GM13976 (cell line): ENCODE results near the gene CAPS.

Experiments
- DNase-seq: peaks from one replicate; pipeline ENCODE4 v3.0.0; 2012; ENCODE audit warnings: low spot score
- in situ Hi-C: fragments of 300-500 bp; cut with MboI; formaldehyde crosslinking; loops from one replicate; pipeline ENCODE4 v1.12.0; 2022; ENCODE audit warnings: low sequenced_read_pairs, mixed read lengths, inconsistent platforms; ENCODE audit not compliant: unreplicated experiment
- TF ChIP-seq, protein P1 (sequence below): IDR thresholded peaks from 2 replicates; pipeline ENCODE4 v1.5.1; 2012; ENCODE audit warnings: borderline replicate concordance, mild to moderate bottlenecking; ENCODE audit not compliant: insufficient read depth; ENCODE audit errors: extremely low read depth, missing control alignments, control extremely low read depth

Gene CAPS

DNA sequence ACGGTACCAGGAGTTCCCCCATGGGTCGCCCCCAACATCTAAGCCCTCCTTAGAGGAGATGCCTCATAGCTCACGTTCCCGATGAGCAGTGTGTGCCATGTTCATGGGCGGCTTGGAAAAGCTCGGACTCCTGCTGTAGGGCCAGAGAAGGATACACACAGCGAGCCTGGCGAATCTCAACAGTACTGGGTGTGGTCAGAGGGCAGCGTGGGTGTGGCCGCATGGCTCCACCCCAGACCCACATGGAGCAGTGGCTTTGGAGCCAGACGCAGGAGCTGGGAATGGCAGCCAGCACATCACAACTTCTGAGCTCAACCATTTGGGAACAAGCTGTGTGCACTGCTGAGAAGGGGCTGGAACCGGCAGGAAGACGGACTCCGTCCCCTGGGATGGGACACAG lies 15.6 kb downstream of the CAPS start:
- TF ChIP-seq, protein P1, sequence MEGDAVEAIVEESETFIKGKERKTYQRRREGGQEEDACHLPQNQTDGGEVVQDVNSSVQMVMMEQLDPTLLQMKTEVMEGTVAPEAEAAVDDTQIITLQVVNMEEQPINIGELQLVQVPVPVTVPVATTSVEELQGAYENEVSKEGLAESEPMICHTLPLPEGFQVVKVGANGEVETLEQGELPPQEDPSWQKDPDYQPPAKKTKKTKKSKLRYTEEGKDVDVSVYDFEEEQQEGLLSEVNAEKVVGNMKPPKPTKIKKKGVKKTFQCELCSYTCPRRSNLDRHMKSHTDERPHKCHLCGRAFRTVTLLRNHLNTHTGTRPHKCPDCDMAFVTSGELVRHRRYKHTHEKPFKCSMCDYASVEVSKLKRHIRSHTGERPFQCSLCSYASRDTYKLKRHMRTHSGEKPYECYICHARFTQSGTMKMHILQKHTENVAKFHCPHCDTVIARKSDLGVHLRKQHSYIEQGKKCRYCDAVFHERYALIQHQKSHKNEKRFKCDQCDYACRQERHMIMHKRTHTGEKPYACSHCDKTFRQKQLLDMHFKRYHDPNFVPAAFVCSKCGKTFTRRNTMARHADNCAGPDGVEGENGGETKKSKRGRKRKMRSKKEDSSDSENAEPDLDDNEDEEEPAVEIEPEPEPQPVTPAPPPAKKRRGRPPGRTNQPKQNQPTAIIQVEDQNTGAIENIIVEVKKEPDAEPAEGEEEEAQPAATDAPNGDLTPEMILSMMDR, result no peak
- in situ Hi-C loops, result no loop called here
- DNase-seq, result no peak

DNA sequence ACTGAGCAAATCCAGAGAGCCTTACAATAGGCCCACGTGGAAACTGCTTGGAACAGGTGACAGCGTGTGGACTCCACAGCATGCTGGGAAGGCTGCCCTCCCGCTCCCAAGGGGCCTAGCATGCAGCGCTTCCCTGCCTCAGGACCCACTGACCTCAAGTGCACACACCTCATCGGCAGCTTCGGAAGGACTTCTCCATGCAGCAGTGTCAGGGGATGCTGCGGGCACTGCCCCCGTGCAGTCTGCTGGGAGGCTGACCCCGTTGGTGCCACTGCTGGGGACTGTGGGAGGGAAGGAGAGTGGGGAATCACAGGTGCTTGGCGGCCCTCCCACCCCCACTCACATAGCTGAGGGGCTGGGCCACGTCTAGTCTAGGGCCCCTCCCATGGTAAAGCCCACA lies 17.2 kb downstream of the CAPS start:
- TF ChIP-seq, protein P1, result no peak
- DNase-seq, result no peak
- in situ Hi-C loops, result no loop called here

DNA sequence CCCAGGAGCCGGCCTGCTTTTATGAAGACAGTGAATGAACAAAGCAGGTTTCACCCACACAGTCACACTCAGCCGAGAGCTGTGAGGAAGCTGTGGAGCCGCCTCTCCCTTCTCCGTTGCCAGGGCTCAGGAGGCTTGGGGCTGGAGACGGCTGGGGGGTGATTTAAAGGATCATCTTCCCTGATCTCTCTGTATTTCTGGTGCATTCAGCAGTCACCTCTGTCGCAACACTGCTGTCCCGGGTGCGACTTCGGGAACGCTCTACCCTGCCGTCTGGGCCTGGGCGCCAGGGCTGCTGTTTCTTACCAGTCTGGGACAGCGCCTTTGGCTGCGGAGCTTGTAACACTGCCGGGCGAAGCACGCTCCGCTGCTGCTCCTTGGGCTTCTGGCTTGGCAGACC lies 18.1 kb downstream of the CAPS start:
- DNase-seq, result no peak
- TF ChIP-seq, protein P1, result no peak
- in situ Hi-C loops, result no loop called here

DNA sequence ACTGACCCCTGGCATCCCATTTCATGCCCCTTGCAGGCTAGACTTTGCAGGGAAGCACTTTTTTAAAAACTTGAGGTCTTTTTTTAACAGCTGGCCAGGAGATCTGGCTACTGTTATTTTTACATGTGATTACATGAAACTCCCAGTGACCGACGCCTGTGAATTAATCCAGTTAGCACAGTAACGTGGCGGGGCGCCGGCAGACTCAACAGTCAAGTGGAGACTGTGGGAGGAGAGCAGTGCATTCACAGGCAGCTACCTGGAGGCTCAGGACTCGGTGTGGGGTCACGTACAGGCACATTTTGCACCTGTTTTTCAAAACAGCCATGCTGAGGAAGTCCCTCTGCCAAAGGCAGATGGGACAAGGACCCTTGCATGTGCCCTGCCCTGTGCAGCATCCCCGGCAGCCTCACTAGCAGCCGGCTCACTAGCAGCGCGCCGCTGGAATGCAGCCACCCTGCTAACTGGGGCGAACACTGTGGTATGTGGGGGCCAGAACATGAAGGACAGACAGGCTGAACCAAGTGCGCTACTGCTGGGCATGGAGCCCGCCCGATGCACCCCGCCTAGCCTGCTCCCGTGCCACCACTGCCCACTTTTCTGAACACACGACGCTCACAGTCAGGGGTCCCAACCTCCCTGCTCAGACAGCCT lies 18.7 kb downstream of the CAPS start:
- TF ChIP-seq, protein P1, result no peak
- DNase-seq, result no peak
- in situ Hi-C loops, result no loop called here

DNA sequence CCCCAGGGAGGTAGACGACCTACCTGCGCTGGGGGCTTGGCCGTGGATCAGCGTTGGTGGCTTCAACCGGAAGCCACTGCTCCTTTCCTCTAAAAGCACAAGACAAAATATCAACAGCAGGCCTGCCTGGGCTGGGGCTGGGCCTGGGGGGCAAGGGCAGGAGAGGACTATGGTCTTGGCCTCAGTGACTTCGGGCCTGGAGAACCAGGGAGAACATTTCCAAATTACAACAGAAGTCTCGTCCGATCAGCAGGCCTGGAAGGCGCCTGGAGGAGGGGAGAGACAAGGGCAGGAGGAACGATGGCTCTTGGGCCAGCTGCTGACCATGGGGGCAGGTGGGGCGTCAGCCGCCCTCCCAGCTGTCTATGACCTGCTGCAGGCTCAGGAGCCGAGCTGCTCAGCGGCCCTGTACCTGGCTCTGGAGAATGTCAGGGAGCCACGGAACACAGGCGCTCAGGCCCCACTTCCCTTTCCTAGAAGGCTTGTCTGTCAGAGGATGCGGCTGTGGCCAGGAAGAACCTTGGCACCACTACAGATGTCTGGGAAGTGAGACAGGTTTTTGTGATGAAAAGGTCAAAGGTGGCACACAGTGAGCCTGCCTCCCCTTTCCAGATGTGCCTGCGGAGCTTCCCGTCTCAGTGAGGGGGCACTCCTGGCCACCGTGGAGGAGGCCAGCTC lies 19.5 kb downstream of the CAPS start:
- DNase-seq, result no peak
- in situ Hi-C loops, result no loop called here
- TF ChIP-seq, protein P1, result no peak

DNA sequence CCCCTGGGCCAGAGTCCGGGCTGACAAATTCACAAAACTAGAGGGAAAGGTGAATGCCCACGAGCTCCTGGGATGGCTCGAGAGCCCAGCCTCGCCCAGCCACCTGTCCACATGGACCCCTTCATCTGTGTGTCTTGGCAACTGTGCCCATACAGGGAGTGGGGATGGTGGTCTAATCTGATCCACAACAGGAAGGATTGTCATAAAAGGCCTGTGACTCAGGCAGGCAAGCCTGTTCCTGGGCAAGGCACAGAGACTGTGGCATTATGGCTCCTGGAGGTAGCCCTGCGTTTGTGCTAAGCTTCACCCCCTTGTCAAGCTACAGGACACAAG lies 20.0 kb downstream of the CAPS start:
- TF ChIP-seq, protein P1, result no peak
- DNase-seq, result no peak
- in situ Hi-C loops, result no loop called here
